Stimulated activated CD8-positive, alpha-beta memory T cell treated with anti-CD3 and anti-CD28 coated beads, Interleukin-15, amount 100 ng/mL, for 1 hour (primary cell): ENCODE measurements around the gene PGS1.

ENCODE experiments used
- DNase-seq: peaks from one replicate; pipeline ENCODE4 v3.0.0-alpha.2; 2020; ENCODE audit warnings: low read depth

PGS1 gene

GRCh38 chr17:78346605-78347250, 31.7 kb upstream of the PGS1 start:
- no peak for DNase-seq

DNA sequence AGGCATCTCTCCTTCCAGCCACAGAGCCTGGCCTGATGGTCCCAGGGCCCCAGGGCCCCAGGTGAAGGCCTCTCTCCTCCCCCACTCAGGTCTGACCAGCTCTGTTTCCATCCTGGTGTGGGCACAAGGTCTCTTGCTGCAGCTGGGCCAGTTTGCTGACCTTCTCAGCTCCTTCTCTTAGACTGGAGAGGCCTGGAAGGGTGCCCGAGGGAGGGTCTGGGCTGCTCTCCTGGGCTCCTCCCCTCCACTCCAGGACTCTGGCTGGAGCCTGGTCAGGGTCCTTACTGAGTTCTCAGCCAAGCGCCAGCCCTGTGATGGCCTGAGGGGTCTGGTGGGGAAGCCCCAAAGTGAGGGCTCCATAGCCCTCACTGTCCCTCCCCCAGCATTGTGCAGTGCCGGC, 31.0 kb upstream of the PGS1 start:
- no peak for DNase-seq

DNA sequence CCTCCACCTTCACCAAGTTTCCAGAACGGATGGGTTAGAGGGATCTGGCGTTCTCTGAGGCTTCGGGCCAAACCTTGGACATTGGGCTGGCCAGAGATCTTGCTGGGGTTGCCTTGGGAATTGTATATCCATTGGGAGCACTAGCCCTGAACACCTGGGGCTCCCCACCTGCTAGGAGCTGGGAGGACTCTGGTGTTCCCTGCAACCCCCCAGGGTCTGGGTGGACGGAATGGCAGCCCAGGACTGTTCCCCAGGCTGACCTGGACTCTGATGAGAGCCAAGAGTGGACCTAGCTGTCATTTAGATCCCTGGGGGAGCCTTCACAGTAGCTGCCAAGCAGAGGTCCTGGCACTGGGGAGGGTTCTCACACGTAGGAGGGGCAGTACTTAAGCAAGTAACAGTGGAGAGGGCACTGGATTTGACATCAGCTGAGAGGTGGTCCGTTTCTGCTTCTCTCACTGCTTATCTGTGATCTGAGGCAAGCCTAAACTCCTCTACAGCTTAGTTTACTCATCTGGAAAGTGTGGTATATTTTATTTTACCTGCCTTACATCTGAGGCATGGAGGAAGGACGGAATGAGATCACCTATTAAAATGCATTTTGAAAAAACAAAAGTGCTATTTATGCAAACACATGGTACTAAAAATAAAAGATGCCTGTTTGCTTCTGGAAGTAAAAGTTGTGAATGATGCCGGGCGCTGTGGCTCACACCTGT, 30.2 kb upstream of the PGS1 start:
- no peak for DNase-seq

DNA sequence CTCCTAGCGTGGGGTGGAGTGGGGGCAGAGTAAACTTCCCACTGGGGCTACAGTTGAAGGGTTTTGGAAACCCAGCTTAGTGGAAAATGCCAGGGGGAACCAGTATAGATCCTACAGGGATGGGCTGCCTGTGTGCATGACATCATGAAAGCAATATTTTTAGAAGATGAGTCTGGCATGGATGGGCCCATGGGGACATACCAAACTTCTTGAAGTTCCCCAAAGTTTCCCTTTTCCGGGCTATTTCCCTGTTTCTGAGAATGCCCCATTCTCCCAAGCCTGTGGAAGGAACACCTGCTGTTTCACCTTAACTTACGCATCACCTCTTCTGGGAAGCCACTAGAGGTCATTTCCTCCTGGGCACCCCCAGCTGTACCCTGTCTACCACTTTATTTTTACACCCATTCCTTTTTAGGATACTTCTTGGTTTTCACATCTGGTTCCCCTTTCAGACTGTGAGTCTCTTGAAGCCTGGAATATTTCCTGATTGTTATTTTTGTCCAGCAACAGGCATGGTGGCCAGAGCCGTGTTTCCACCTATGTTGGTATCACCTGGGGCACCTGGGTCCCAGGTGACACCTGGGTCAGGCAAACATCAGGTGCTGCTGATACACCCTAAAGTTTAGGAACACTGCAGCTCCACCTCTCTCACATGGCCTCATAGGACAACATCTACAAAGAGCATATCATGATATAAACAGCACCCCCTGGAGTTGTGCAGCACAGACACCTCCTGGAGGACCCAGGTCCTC, 28.4 kb upstream of the PGS1 start:
- no peak for DNase-seq

DNA sequence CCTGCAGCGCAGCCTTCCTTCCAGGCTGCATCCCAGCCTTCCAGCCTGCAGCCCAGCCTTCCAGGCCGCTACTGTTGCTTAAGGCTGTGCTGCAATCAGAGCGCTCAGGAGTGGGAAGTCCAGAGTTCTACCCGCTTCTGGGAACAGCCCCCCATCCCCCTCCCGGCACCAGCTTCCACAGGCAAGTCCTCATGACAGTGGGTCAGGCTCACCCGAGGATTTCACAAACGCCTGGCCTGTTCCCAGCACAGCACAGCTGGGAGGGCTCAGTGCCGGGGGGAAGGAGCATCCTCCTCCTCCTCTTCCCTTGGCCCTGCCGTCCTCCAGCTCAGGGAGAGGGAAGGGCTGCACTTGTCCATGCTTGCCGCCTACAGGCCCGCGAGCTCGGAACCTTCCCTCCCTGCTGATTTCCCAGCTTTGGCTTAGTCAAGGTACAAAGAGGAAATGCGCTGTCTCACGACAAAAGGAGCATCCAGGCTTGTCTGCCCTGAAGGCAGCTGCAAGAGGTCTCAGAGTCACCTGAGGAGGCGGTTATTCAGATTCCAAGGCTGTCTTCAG, 26.9 kb upstream of the PGS1 start:
- DNase-seq = no peak

- DNase-seq = no peak
Observed at GRCh38 chr17:78353834-78354233, 24.6 kb upstream of the PGS1 start.

DNA sequence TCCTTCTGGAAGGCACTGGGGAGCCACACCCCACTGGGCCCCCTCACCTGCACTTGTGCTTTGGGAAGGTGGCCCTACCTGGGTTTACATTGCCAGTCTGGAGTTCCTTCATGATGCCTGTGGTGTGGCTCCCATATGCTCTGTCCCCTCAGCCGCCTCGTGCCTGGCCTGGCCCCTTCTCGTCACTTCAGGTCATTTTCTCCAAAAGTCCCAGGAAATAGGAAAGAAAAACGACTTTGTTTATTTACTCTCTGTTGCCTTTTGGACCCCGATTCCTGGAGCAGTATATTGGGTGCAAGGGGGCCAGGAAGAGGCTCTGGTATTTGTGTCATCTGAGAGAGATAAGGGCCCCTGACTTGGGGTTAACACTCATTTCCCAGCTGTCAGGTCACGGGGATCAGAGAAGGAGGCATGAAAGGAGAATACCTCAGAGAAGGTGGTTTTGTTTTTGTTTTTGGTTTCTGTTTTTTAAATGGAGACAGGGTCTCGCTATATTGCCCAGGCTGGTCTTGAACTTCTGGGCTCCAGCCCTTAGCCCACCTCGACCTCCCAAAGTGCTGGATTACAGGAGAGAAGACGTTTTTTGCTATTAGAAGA, 23.3 kb upstream of the PGS1 start:
- no peak for DNase-seq

- DNase-seq = no peak
Observed at GRCh38 chr17:78355701-78356100, 22.7 kb upstream of the PGS1 start.

DNA sequence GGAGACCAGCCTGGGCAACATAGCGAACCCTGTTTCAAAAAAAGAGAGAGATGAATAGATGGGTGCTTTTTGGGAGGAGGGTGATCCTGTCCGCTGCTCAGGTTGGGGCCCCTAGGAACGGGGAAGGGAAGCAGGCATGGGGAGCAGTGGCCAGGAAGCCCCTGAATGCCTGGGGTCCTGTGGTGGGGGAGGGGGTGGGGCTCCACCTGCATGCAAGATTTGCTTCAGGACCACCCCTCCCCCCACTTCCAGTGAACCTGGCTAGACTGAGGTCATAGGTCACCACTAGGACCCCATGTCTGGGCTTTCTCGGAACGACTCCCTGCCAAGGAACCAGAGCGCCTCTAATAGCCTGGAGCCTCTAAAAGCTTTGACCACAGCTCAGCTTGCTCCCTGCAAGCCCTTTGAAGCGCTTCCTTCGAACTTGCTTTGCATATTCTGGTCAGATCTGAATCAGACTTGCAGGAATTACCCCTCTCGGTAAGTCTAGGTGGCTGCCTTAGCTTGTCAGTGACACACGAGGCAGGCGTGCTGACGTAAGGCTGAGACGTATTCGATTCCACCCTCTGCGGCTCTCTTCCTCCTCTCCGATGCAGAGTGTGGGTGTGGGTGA, 22.2 kb upstream of the PGS1 start:
- DNase-seq = peak; percentile 70

- no peak for DNase-seq
Observed at GRCh38 chr17:78357177-78357586, 21.3 kb upstream of the PGS1 start.

DNA sequence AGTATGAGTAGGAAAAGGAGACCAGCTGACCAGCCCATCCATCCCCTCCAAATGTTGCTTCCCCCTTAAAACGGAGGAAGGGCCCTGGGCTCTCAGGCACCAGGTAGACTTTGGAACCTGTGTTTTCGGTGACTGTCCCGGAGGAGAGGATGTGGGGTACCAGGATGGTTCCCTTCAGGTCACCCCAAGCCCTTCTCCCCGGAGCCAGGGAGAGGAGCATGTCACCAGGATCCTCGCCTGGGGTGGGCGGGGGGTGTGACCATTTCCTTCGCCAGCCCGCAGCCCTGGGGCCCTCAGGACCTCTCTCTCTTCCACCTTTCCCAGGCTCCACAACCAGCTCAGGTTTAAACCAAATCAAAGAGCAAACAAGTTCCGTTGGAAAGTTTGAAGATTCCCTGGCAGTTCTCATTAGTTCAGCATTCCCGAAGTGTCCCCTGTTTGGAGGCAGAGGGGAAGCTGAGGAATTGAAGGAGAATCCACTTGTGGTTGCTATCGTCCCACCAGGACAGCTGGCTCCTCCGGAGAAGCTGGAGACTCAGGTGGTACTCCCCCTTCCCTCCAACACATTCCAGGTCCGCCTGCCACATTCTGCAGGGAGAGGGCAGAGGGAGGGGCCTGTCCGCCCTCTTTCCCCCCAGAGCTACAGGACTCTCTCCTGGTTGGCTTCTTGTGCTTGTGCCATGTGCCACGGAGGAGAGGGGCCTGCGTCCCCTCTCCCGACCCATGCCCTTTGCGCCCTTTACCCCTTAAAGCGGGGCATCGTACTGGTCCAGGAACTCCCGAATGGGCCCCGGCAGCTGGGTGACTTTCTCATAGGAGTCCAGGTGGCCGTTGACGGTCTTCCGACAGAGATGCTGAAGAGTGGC, 20.5 kb upstream of the PGS1 start:
- DNase-seq = no peak

DNA sequence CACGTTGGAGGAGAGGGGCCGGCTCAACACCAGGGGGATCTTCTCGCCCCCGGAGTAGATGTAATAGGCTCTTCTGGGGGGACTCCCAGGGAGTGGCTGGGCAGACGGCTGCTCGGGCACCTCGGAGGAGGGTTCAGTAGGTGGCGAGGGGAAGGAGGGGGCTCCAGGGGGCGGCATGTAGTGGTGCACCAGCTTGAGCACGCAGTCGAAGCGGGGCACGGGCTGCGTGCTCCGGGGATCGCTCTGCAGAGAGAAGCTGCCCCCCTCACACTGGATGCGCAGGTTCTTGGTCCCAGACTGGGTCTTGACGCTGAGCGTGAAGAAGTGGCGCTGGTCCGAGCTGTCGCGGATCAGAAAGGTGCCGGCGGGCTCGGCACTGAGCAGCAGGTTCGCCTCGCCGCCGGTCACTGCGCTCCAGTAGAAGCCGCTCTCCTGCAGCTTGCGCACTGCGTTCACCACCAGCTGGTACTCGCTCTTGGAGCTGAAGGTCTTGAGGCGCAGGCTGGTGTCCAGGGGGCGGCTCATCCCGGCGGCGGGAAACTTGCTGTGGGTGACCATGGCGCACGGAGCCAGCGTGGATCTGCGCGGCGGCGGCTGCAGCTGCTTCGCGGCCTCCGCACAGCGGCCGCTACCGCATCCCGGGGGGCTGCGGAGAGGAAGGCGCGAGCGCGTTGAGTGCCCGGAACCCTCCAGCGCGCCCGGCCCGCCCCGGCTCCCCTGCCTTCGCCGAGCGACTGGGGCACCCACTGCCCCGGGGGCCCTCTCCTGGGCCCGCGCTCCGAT, 19.7 kb upstream of the PGS1 start:
- no peak for DNase-seq

DNA sequence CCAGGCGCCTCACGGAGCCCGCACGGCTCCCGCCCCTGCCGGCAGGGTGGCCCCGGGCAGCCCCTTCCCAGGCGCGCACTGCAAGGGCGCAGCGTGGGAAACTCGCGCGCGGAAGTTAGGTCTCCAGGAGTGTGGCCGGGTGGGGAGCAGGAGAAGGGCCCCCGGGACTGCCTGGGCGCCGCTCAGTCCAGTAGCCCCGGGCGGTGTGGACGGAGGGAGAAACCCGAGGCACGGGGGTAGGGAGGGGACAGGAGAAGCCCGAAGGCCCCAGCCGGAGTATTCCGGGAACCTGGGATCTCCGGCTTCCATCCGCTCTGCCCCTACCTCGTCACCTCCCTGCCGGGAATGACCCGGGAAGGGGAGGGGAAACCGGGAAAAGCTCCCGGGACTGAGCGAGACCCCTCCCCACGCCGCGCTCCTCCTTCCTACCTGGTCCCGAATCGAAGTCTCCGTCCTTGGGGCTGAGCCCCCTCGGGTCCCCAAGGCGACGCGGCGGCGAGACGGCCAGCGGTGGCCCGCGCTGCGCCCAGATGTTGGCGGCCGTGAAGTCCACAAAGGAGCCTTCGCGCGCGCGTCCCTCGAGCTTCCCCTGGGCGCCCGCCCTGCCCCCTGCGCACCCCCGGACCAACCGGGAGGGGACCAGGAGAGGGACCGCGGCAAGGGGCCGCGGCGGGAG, 19.0 kb upstream of the PGS1 start:
- no peak for DNase-seq

GRCh38 chr17:78359997-78360370, 18.5 kb upstream of the PGS1 start, which contains the start of gene SOCS3:
TSS of gene SOCS3 (minus strand) at chr17:78360077. CDS start at chr17:78359095, 982 bp downstream.
- peak; percentile 87 for DNase-seq

DNA sequence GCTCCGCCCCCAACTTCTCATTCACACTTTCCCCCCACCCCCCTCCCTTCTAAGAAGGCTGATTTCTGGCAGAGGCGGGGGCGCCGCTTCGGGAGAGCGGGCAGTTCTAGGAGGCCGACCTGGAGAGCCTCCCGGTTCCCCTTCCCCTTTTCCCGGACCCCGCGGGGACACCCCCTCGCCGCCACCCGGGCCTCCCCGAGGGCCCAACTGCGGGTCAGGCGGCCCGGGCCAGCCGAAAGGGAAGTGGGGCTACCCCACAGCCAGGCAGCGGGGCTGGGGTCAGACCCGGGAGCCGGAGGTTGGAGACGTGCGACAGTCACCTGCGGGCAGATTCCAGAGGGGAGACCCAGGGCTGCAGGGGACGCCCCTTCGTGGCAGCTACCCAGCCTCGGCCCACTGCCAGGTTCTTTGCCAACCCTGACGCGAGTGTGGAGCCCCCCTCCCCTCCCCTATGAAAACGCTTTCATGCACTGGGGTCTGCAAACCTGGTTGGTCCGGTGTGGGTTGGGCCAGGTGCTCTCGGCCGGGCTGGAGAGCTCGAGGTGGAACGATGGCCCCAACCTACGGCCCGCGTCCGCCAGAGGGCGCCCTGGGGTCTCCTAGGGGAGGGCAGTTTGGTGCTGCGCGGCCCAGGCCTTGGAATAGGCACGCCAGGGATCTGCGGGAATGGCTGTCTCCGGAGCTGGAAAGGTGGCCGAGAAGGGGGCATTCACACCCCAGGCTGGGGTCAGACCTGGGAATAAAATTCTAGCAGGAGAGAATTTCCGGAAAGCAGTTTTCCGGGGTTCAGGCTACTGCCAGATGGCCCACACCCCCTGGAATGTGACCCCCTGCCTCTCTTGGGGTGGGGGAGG, 17.9 kb upstream of the PGS1 start:
- DNase-seq = peak; percentile 86

DNA sequence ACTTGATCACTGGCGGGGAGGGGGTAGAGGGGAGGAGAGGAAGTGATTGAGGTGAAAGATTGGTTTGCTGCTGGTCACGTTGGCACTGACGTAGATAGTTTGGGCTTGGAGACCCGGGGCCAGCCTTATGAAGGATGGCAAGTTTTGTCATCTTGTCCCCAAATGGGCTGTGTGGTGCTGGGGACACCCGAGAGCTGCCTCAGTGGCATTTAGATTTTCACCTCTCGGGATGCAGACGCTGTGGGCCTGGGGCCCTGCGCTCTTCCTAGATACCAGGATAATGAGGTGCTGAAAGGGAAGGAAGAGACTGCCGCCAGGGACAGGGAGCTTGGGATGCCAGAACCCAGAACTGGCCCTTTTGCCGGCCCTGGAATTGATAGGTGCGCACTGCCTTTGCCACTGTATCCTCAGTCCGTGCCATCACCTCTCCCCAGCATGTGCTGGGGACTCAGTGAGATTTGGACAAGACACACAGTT, 17.2 kb upstream of the PGS1 start:
- DNase-seq = no peak

DNA sequence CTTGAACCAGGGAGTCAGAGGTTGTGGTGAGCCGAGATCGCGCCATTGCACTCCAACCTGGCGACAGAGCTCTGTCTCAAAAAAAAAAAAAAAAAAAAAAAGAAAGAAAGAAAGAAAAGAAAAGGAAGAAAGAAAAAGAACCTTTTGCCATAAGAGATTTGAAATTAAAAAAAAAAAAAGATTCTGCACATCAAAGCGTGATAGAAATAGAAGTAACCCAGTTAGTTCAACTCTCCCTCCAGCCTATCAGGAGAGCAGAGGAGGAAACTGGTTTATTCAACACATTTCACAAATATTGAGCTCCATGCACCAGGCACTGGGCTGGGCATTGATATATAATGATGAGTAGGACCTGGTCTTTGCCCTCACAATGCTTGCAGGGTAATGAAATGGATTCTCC, 16.2 kb upstream of the PGS1 start:
- DNase-seq = no peak

- no peak for DNase-seq
Observed at GRCh38 chr17:78362671-78363070, 15.8 kb upstream of the PGS1 start.
